ENCODE measurements around the gene ABLIM2. TPM values are rescaled to one million over a fixed set of nuclear protein-coding genes. Genes with fewer than 3 reads are reported as not detected.

The ABLIM2 gene
- total and polyA plus RNA-seq, 2 of the 13 experiments (the other 11 are each of a cell fraction or from before 2014, with no cell fraction given), result 0.20 to 0.37 TPM

- TF ChIP-seq SOX13 (IDR thresholded peaks at IDR 0.05), result no peak
- no peak for TF ChIP-seq SOX13 (CRISPR knock-in tag; conservative IDR thresholded peaks at IDR 0.05 in 1 of 2, IDR thresholded peaks at IDR 0.05 in 1 of 2)
- TF ChIP-seq ZBTB21 (CRISPR knock-in tag; IDR thresholded peaks at IDR 0.05), result no peak
Observed at GRCh38 chr4:8081171-8081570, 77.4 kb downstream of the ABLIM2 start (continued).

GRCh38 chr4:8080754-8081065 lies 77.9 kb downstream of the ABLIM2 start:
- in situ Hi-C loops (cut with HindIII; ENCODE audit: extremely low pct_ligation_motif_present, low pct_unique_long_range_greater_than_20kb), result no loop called here

More at GRCh38 chr4:8080754-8081065, 77.9 kb downstream of the ABLIM2 start:
- H3K27me3 ChIP-seq (ENCODE audit: control insufficient read depth in 1 of 2, insufficient read depth in 2 of 2, low read length in 2 of 2), result peaks cover 13 to 67% of the 10 kb centered on the region in 2 experiments
- no peaks in the 10 kb centered on the region for H3K36me3 ChIP-seq (replicated peaks in 1 of 2; ENCODE audit: control insufficient read depth in 1 of 2, insufficient read depth in 2 of 2, low read length in 2 of 2)
- WGBS (ENCODE audit: low lambda C conversion rate), result 43% methylated on average over 2 of the region's 5 CpGs
- no peaks in the 10 kb centered on the region for H3K4me1 ChIP-seq (ENCODE audit: insufficient read depth, low read length)
- no peak overlapping the region for H3K4me2 ChIP-seq (ENCODE audit: low read depth, low read length)
- DNase-seq (ENCODE audit: low spot score) (no peak), FAIRE-seq (no peak), ATAC-seq (no peak)
- POLR2A ChIA-PET, result no interaction called here
- H3K4me3 ChIP-seq (replicated peaks in 1 of 3; ENCODE audit: insufficient read depth in 1 of 3, low read depth in 2 of 3, low read length in 3 of 3), result no peak overlapping the region
- H4K20me1 ChIP-seq (ENCODE audit: insufficient read depth, low read length), result no peaks in the 10 kb centered on the region
- CTCF ChIA-PET (ENCODE audit: low intra/inter-chr PET ratio, low total read pairs), result no interaction called here
- H3K9ac ChIP-seq (ENCODE audit: insufficient read depth, low read depth, low read length), result no peak overlapping the region
- H3K79me2 ChIP-seq (ENCODE audit: insufficient read depth, low read length), result no peaks in the 10 kb centered on the region
- H2AFZ ChIP-seq (ENCODE audit: low read length), result no peak overlapping the region
- no peaks in the 10 kb centered on the region for H3K9me3 ChIP-seq (ENCODE audit: low read length)
- no TSS peak for BruUV-seq (replicated peaks)
- no peak for TF ChIP-seq ZBTB26 (CRISPR knock-in tag; IDR thresholded peaks at IDR 0.05; ENCODE audit: borderline replicate concordance)
- TF ChIP-seq ZNF703 (CRISPR knock-in tag; IDR thresholded peaks at IDR 0.05; ENCODE audit: borderline replicate concordance), result no peak
- no peak for TF ChIP-seq MEIS2 (CRISPR knock-in tag; IDR thresholded peaks at IDR 0.05)
- no peak for TF ChIP-seq DDIT3 (CRISPR knock-in tag; IDR thresholded peaks at IDR 0.05)
- no peak for TF ChIP-seq NFKB2 (CRISPR knock-in tag; IDR thresholded peaks at IDR 0.05; ENCODE audit: borderline replicate concordance)
- no peak for TF ChIP-seq ZNF263 (CRISPR knock-in tag; IDR thresholded peaks at IDR 0.05)
- TF ChIP-seq SNAPC5 (CRISPR knock-in tag; IDR thresholded peaks at IDR 0.05; ENCODE audit: borderline replicate concordance), result no peak
- TF ChIP-seq ZNF784 (CRISPR knock-in tag; IDR thresholded peaks at IDR 0.05; ENCODE audit: borderline replicate concordance), result no peak
- TF ChIP-seq KAT7 (CRISPR knock-in tag; IDR thresholded peaks at IDR 0.05; ENCODE audit: borderline replicate concordance), result no peak
- intact Hi-C loops (cut with micrococcal nuclease; ENCODE audit: unreplicated experiment), result no loop called here
- no peak overlapping the region for H3K27ac ChIP-seq (ENCODE audit: extremely low read length, insufficient read depth, low read length)

Measured in HepG2 (cell line).